Measurements from ENCODE around the gene SHISA9.

Gene SHISA9

DNA sequence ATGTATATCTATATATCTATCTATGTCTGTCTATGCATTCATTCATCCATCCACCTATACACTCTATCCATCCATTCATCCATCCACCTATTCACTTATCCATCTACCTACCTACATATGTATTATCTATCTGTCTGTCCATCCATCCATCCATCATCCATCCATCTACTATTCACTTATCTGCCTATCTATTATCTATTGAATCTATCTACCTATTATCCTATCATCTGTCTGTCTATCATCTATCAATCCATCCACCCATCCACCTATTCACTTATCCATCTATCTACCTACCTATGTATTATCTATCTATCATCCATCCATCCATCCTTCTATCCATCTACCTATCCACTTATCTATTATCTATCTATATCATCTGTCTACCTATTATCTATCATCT is 302.3 kb downstream of the SHISA9 start:
- no peak for DNase-seq

- DNase-seq, result no peak
Measured at GRCh38 chr16:13205352-13205751, 304.0 kb downstream of the SHISA9 start.

GRCh38 chr16:13206606-13207005 is 305.2 kb downstream of the SHISA9 start:
- DNase-seq, result no peak

DNA sequence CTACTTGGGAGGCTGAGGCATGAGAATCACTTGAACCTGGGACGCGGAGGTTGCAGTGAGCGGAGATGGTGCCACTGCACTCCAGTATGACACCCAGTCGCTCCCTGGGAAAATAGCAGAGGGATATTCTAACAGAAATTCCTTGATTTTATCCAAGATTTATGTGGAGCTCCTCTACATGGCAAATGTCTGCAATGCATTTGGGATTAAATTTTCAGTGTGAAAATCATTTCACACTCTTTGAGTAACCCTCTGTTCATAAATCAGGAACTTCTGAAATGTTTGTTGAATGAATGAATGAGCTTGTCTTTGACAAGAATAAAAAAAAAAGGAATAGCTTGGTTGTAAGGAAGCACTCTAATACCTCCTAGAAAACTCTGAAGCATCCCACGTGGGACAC is 305.8 kb downstream of the SHISA9 start:
- DNase-seq, result no peak

DNA sequence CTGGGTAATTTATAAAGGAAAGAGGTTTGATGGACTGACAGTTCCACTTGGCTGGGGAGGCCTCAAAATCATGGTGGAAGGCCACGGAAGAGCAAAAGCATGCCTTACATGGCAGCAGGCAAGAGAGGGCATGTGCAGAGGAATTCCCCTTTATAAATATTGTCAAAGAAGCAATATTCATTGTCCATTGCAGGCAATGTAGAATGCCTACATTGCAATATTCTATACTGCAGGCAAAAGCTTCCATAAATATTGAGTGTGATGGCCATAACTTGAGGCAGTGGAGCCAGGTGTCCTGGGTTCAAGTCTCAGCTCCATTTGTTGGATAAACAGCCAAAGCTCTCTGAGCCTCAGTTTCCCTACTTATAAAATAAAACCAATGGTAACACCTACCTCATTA is 322.3 kb downstream of the SHISA9 start:
- no peak for DNase-seq

DNA sequence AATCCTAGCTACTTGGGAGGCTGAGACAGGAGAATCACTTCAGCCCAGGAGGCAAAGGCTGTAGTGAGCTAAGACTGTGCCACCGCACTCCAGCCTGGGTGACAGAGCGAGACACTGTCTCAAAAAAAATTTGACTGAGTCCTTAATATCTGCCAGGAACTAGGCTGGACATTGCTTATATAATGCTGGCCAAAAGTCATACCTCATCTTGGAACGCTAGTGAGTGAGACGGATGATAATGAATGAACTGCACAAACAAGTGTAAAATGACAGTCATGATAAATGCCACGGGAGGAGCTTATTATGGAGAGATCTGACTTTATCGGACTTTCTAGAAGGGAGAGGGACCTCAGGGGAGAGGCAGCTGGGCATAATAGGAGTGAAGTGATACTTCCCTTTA is 327.6 kb downstream of the SHISA9 start:
- DNase-seq, result no peak

DNA sequence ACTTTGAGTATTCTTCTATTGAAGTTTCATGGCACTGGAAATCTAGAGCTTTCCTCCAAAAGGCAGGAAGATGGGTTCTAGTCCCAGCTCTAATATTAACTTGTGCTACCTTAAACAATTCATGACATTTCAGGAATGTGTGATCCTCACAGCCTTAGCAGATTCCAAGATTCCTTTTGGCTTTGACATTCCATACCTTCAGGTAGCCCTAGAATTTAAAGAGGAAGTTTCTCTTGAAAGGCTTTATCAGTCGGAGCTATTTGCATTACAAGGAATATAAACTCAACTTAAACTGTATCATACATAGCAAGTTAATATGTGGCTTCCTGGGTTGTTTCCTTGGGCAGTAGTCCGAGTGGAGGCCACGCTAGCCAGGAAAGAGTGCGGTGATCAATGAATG is 330.0 kb downstream of the SHISA9 start:
- DNase-seq, result no peak

- DNase-seq, result no peak
Measured at GRCh38 chr16:13234999-13235398, 333.6 kb downstream of the SHISA9 start.

- DNase-seq, result no peak
Measured at GRCh38 chr16:13236308-13236707, 334.9 kb downstream of the SHISA9 start.

- DNase-seq, result no peak
Measured at GRCh38 chr16:13238182-13238581, 336.8 kb downstream of the SHISA9 start.

- no peak for DNase-seq
Measured at GRCh38 chr16:13242201-13242600, 340.8 kb downstream of the SHISA9 start.

- DNase-seq, result no peak
Measured at GRCh38 chr16:13244770-13245169, 343.4 kb downstream of the SHISA9 start.

- no peak for DNase-seq
Measured at GRCh38 chr16:13245713-13246377, 344.4 kb downstream of the SHISA9 start.

- no peak for DNase-seq
Measured at GRCh38 chr16:13254998-13255614, 353.7 kb downstream of the SHISA9 start.

DNA sequence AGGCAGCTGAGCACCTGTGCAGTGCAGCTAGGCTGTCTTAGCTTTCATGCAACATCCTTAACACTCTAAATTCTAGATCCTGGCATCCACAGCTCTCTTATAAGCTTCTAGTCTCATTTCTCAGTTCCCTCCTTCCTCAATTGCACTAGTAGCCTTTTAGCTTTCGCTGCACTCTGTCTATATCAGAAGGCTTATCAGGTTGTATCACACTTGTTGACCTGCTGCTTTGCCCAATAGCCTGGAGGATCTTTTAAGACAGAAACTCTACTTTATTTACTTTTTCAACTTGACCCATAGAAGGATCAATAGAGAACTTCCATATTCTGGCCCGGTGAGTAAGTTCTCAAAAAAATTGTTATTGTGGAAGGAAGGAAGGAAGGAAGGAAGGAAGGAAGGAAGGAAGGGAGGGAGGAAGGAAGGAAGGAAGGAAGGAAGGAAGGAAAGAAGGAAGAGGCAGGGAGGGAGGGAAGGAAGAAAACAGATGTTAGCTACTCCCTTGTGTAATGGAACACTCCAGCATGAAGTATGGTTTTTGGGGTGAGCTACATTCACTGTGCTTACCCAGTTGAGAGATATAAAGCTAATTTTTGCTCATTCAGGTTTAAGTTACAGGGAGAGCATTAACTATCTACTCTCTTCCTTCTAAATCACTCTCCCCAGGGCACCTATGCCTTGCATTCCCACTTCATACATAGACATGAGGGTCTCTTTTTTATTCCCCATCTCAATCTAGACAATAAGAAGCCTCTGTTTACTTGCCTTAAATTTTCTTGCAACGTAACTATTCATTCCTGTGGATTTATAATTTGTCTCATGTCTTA is 361.1 kb downstream of the SHISA9 start:
- no peak for DNase-seq

- no peak for DNase-seq
Measured at GRCh38 chr16:13264749-13265552, 363.6 kb downstream of the SHISA9 start.

DNA sequence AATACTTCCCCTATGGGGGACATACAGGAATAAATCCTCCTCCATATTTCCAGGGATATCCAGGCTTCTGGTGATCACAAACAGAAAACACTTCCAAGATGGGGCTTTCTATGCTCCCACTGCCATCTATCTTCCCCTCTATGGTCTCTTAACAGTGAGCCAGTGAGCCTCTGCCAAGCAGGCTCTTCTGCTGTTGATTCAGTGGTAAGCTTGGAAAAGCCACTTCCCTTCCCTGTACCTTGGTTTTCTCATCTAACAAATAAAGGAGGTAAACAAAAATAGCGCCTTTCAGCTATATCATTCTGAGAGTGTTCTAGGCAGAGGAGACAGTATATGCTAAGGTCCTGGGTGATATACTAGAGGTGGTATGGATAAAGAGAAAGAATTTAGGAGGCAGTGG is 368.0 kb downstream of the SHISA9 start:
- DNase-seq, result no peak

DNA sequence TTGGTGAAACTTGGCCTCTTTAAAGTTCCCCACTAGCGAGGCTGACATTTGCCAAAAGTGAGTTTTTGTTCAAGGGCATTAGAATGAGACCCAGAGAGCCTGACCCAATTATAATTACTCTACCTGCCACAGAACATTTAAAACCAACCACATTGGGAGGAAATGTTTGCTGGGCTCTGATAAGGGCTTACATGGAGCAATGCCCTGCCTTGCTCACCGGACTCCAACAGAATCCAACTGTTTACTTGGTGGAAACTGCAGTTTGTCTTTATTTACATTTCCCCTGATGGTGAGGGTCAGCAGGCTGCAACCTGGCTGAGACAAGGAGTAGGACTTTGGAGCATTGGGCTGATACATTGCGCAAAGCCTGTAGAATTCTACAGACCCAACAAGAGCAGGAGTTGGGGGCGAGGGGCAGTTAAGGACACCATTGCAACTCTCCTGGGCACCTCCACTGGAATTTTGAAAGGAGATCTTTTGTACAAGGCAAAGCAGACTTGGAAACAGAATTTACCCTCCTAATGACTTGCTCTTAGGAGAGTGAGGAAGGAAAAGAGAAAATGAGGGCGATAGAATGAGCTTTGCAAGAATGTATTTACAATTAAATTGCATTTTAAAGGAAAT is 368.6 kb downstream of the SHISA9 start:
- no peak for DNase-seq

GRCh38 chr16:13270602-13271001 is 369.2 kb downstream of the SHISA9 start:
- DNase-seq, result no peak

DNA sequence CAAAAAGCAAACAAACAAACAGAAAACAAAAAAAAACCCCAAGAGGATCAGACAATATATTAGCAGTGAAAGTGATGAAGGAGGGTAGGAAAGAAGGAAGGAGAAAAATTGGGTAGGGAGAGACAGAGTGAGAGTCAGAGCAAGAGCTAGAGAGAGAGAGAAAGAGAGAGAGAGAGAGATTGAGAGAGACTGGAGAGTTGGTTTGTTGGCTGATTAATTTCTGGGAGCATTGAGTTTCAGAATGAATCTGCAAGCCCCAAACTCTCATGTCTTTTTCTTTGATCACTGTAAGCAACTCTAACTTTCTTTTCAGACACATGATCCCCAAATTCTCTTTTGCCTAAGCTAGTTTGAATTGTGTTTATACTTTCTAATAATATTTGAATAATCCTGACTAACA is 388.1 kb downstream of the SHISA9 start:
- no peak for DNase-seq
